HEK293 (cell line): ENCODE measurements around the gene MMP15.

Experiments used
- FEZF1 ChIP-seq: fragments of 450-650 bp; formaldehyde crosslinking; IDR thresholded peaks from 2 replicates; pipeline ENCODE4 v1.5.1; 2016; ENCODE audit warnings: missing biosample characterization, missing genetic modification characterization
- HOXD13 ChIP-seq: sonication (generic); formaldehyde crosslinking; IDR thresholded peaks from 2 replicates; pipeline ENCODE4 v1.8.0; 2022; ENCODE audit warnings: missing genetic modification reagents, borderline replicate concordance
- KLF7 ChIP-seq: fragments of 450-650 bp; formaldehyde crosslinking; IDR thresholded peaks from 2 replicates; pipeline ENCODE4 v1.5.1; 2016; ENCODE audit warnings: missing biosample characterization, missing genetic modification characterization, borderline replicate concordance
- KLF9 ChIP-seq: fragments of 450-650 bp; formaldehyde crosslinking; IDR thresholded peaks from 2 replicates; pipeline ENCODE4 v1.5.1; 2016; ENCODE audit warnings: missing biosample characterization, missing genetic modification characterization, low read depth
- MEIS1 ChIP-seq: sonication (generic); formaldehyde crosslinking; IDR thresholded peaks from 2 replicates; pipeline ENCODE4 v1.8.1; 2022; ENCODE audit warnings: missing genetic modification reagents, mild to moderate bottlenecking, borderline replicate concordance
- TCF7L2 ChIP-seq: IDR thresholded peaks from 2 replicates; pipeline ENCODE4 v1.6.1; 2011; ENCODE audit warnings: low read depth, mild to moderate bottlenecking, inconsistent platforms, low read length, moderate library complexity, borderline replicate concordance
- ZBTB48 ChIP-seq: fragments of 450-650 bp; formaldehyde crosslinking; IDR thresholded peaks from 2 replicates; pipeline ENCODE4 v1.5.1; 2016; ENCODE audit warnings: missing biosample characterization, missing genetic modification characterization
- ZFP3 ChIP-seq: fragments of 450-650 bp; formaldehyde crosslinking; IDR thresholded peaks from 2 replicates; pipeline ENCODE4 v1.5.1; 2016; ENCODE audit warnings: low read depth, missing biosample characterization, missing genetic modification characterization
- ZFP41 ChIP-seq: fragments of 450-650 bp; formaldehyde crosslinking; IDR thresholded peaks from 2 replicates; pipeline ENCODE4 v1.5.1; 2016; ENCODE audit warnings: missing biosample characterization, missing genetic modification characterization, borderline replicate concordance
- ZIC2 ChIP-seq: fragments of 450-650 bp; formaldehyde crosslinking; IDR thresholded peaks from 2 replicates; pipeline ENCODE4 v1.5.1; 2016; ENCODE audit warnings: missing biosample characterization, missing genetic modification characterization
- ZNF114 ChIP-seq: fragments of 450-650 bp; formaldehyde crosslinking; IDR thresholded peaks from 2 replicates; pipeline ENCODE4 v1.5.0; 2017; ENCODE audit warnings: missing biosample characterization, missing genetic modification characterization
- ZNF132 ChIP-seq: fragments of 450-650 bp; formaldehyde crosslinking; IDR thresholded peaks from 2 replicates; pipeline ENCODE4 v1.5.1; 2017; ENCODE audit warnings: missing biosample characterization, missing genetic modification characterization, borderline replicate concordance
- ZNF133 ChIP-seq: fragments of 450-650 bp; formaldehyde crosslinking; IDR thresholded peaks from 2 replicates; pipeline ENCODE4 v1.5.1; 2016; ENCODE audit warnings: missing biosample characterization, missing genetic modification characterization
- ZNF248 ChIP-seq: fragments of 450-650 bp; formaldehyde crosslinking; IDR thresholded peaks from 2 replicates; pipeline ENCODE4 v1.5.1; 2017; ENCODE audit warnings: missing biosample characterization, missing genetic modification characterization
- ZNF324 ChIP-seq: fragments of 450-650 bp; formaldehyde crosslinking; IDR thresholded peaks from 2 replicates; pipeline ENCODE4 v1.5.1; 2016; ENCODE audit warnings: missing biosample characterization, missing genetic modification characterization
- ZNF37A ChIP-seq: fragments of 450-650 bp; IDR thresholded peaks from 2 replicates; pipeline ENCODE4 v1.5.1; 2018; ENCODE audit warnings: missing biosample characterization, missing genetic modification characterization
- ZNF433 ChIP-seq: fragments of 450-650 bp; formaldehyde crosslinking; IDR thresholded peaks from 2 replicates; pipeline ENCODE4 v1.5.1; 2016; ENCODE audit warnings: missing biosample characterization, missing genetic modification characterization, low read depth
- ZNF501 ChIP-seq: fragments of 450-650 bp; formaldehyde crosslinking; IDR thresholded peaks from 2 replicates; pipeline ENCODE4 v1.5.1; 2016; ENCODE audit warnings: missing biosample characterization, missing genetic modification characterization
- ZNF510 ChIP-seq: fragments of 450-650 bp; formaldehyde crosslinking; IDR thresholded peaks from 2 replicates; pipeline ENCODE4 v1.5.1; 2018; ENCODE audit warnings: mild to moderate bottlenecking, missing genetic modification characterization, missing biosample characterization; ENCODE audit not compliant: insufficient replicate concordance
- ZNF529 ChIP-seq: fragments of 450-650 bp; formaldehyde crosslinking; IDR thresholded peaks from 2 replicates; pipeline ENCODE4 v1.5.1; 2017; ENCODE audit warnings: missing genetic modification characterization, missing biosample characterization; ENCODE audit not compliant: insufficient replicate concordance
- ZNF626 ChIP-seq: fragments of 450-650 bp; sonication (Bioruptor Pico); formaldehyde crosslinking; IDR thresholded peaks from 2 replicates; pipeline ENCODE4 v1.5.1; 2018; ENCODE audit warnings: missing biosample characterization, missing genetic modification characterization, inconsistent platforms
- ZNF658 ChIP-seq: fragments of 450-650 bp; formaldehyde crosslinking; IDR thresholded peaks from 2 replicates; pipeline ENCODE4; 2016; ENCODE audit warnings: missing biosample characterization, missing genetic modification characterization
- ZNF677 ChIP-seq: fragments of 450-650 bp; IDR thresholded peaks from 2 replicates; pipeline ENCODE4 v1.5.0; 2018; ENCODE audit warnings: missing biosample characterization, mild to moderate bottlenecking, missing genetic modification characterization, moderate library complexity
- ZNF777 ChIP-seq: fragments of 450-650 bp; formaldehyde crosslinking; IDR thresholded peaks from 2 replicates; pipeline ENCODE4 v1.5.1; 2017; ENCODE audit warnings: missing biosample characterization, missing genetic modification characterization, borderline replicate concordance
- ZNF843 ChIP-seq: fragments of 450-650 bp; formaldehyde crosslinking; IDR thresholded peaks from 2 replicates; pipeline ENCODE4 v1.5.1; 2016; ENCODE audit warnings: missing biosample characterization, missing genetic modification characterization
- ZSCAN30 ChIP-seq: fragments of 450-650 bp; IDR thresholded peaks from 2 replicates; pipeline ENCODE4 v1.5.1; 2018; ENCODE audit warnings: missing biosample characterization, mild to moderate bottlenecking, missing genetic modification characterization, moderate library complexity
- TF ChIP-seq, protein P1 (sequence below): fragments of 450-650 bp; formaldehyde crosslinking; IDR thresholded peaks from 2 replicates; pipeline ENCODE4 v1.5.1; 2016; ENCODE audit warnings: missing biosample characterization, missing genetic modification characterization, low read depth
- TF ChIP-seq, protein P2 (sequence below): fragments of 450-650 bp; formaldehyde crosslinking; IDR thresholded peaks from 2 replicates; pipeline ENCODE4 v1.5.1; 2017; ENCODE audit warnings: missing biosample characterization, missing genetic modification characterization
- TF ChIP-seq, protein P3 (sequence below): fragments of 450-650 bp; formaldehyde crosslinking; optimal IDR thresholded peaks from 2 replicates; pipeline ENCODE3; 2016; ENCODE audit warnings: missing biosample characterization, mild to moderate bottlenecking, missing genetic modification characterization
- TF ChIP-seq, protein P4 (sequence below): fragments of 450-650 bp; formaldehyde crosslinking; IDR thresholded peaks from 2 replicates; pipeline ENCODE4 v1.5.1; 2017; ENCODE audit warnings: missing biosample characterization, mild to moderate bottlenecking, missing genetic modification characterization, moderate library complexity
- TF ChIP-seq, protein P5 (sequence below): fragments of 450-650 bp; formaldehyde crosslinking; IDR thresholded peaks from 2 replicates; pipeline ENCODE4 v1.5.1; 2016; ENCODE audit warnings: missing biosample characterization, missing genetic modification characterization

MMP15 gene

DNA sequence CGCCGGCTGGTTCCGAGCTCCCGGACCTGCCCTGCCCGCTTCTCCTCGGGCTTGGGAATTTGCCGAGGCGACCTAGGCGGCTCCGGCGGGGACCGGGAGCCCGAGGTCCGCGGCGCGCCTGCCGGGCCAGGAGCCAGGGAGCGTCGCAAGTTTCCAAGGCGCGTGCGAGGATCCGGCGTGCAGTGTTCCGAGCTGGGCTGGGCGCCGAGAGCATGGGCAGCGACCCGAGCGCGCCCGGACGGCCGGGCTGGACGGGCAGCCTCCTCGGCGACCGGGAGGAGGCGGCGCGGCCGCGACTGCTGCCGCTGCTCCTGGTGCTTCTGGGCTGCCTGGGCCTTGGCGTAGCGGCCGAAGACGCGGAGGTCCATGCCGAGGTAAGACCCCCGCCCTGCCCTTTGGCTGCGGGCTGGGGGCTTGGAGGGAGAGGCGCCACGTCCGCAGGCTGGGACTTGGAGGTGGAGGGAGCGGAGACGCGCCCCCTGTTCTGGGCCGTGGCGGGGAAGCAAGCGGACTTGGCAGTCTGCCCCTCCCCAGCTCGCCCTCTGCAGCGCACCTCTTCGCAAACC, 668 bp downstream of the MMP15 start (continued):
- TF ChIP-seq, protein P1, sequence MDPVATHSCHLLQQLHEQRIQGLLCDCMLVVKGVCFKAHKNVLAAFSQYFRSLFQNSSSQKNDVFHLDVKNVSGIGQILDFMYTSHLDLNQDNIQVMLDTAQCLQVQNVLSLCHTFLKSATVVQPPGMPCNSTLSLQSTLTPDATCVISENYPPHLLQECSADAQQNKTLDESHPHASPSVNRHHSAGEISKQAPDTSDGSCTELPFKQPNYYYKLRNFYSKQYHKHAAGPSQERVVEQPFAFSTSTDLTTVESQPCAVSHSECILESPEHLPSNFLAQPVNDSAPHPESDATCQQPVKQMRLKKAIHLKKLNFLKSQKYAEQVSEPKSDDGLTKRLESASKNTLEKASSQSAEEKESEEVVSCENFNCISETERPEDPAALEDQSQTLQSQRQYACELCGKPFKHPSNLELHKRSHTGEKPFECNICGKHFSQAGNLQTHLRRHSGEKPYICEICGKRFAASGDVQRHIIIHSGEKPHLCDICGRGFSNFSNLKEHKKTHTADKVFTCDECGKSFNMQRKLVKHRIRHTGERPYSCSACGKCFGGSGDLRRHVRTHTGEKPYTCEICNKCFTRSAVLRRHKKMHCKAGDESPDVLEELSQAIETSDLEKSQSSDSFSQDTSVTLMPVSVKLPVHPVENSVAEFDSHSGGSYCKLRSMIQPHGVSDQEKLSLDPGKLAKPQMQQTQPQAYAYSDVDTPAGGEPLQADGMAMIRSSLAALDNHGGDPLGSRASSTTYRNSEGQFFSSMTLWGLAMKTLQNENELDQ (tag by site-specific recombination): no peak
- TF ChIP-seq ZFP3 (tag by site-specific recombination) (no peak), ZNF114 (tag by site-specific recombination) (no peak), ZNF777 (tag by site-specific recombination) (no peak), ZNF132 (no peak), ZNF433 (tag by site-specific recombination) (no peak), ZFP41 (tag by site-specific recombination) (no peak), ZNF529 (no peak), TCF7L2 (no peak), FEZF1 (no peak), ZNF133 (no peak), HOXD13 (CRISPR knock-in tag) (no peak), KLF9 (tag by site-specific recombination) (peak; percentile 40; the same call in 1 of the 2 replicates), ZBTB48 (tag by site-specific recombination) (peak; percentile 98), ZNF501 (tag by site-specific recombination) (no peak), ZNF324 (no peak), ZSCAN30 (tag by site-specific recombination) (0 out of 2 replicates have a peak, but pooled peaks have one; percentile 49), ZNF37A (tag by site-specific recombination) (no peak), KLF7 (tag by site-specific recombination) (no peak), MEIS1 (CRISPR knock-in tag) (no peak), ZNF510 (tag by site-specific recombination) (no peak), ZNF658 (tag by site-specific recombination) (no peak), ZNF843 (tag by site-specific recombination) (no peak), ZIC2 (tag by site-specific recombination) (no peak), ZNF677 (tag by site-specific recombination) (no peak), ZNF626 (tag by site-specific recombination) (no peak), ZNF248 (tag by site-specific recombination) (no peak)
- TF ChIP-seq, protein P2, sequence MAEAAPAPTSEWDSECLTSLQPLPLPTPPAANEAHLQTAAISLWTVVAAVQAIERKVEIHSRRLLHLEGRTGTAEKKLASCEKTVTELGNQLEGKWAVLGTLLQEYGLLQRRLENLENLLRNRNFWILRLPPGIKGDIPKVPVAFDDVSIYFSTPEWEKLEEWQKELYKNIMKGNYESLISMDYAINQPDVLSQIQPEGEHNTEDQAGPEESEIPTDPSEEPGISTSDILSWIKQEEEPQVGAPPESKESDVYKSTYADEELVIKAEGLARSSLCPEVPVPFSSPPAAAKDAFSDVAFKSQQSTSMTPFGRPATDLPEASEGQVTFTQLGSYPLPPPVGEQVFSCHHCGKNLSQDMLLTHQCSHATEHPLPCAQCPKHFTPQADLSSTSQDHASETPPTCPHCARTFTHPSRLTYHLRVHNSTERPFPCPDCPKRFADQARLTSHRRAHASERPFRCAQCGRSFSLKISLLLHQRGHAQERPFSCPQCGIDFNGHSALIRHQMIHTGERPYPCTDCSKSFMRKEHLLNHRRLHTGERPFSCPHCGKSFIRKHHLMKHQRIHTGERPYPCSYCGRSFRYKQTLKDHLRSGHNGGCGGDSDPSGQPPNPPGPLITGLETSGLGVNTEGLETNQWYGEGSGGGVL (tag by site-specific recombination): no peak
- TF ChIP-seq, protein P3, sequence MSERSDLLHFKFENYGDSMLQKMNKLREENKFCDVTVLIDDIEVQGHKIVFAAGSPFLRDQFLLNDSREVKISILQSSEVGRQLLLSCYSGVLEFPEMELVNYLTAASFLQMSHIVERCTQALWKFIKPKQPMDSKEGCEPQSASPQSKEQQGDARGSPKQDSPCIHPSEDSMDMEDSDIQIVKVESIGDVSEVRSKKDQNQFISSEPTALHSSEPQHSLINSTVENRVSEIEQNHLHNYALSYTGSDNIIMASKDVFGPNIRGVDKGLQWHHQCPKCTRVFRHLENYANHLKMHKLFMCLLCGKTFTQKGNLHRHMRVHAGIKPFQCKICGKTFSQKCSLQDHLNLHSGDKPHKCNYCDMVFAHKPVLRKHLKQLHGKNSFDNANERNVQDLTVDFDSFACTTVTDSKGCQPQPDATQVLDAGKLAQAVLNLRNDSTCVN (tag by site-specific recombination): peak; percentile 69
- TF ChIP-seq, protein P4, sequence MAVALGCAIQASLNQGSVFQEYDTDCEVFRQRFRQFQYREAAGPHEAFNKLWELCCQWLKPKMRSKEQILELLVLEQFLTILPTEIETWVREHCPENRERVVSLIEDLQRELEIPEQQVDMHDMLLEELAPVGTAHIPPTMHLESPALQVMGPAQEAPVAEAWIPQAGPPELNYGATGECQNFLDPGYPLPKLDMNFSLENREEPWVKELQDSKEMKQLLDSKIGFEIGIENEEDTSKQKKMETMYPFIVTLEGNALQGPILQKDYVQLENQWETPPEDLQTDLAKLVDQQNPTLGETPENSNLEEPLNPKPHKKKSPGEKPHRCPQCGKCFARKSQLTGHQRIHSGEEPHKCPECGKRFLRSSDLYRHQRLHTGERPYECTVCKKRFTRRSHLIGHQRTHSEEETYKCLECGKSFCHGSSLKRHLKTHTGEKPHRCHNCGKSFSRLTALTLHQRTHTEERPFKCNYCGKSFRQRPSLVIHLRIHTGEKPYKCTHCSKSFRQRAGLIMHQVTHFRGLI: no peak
- TF ChIP-seq, protein P5, sequence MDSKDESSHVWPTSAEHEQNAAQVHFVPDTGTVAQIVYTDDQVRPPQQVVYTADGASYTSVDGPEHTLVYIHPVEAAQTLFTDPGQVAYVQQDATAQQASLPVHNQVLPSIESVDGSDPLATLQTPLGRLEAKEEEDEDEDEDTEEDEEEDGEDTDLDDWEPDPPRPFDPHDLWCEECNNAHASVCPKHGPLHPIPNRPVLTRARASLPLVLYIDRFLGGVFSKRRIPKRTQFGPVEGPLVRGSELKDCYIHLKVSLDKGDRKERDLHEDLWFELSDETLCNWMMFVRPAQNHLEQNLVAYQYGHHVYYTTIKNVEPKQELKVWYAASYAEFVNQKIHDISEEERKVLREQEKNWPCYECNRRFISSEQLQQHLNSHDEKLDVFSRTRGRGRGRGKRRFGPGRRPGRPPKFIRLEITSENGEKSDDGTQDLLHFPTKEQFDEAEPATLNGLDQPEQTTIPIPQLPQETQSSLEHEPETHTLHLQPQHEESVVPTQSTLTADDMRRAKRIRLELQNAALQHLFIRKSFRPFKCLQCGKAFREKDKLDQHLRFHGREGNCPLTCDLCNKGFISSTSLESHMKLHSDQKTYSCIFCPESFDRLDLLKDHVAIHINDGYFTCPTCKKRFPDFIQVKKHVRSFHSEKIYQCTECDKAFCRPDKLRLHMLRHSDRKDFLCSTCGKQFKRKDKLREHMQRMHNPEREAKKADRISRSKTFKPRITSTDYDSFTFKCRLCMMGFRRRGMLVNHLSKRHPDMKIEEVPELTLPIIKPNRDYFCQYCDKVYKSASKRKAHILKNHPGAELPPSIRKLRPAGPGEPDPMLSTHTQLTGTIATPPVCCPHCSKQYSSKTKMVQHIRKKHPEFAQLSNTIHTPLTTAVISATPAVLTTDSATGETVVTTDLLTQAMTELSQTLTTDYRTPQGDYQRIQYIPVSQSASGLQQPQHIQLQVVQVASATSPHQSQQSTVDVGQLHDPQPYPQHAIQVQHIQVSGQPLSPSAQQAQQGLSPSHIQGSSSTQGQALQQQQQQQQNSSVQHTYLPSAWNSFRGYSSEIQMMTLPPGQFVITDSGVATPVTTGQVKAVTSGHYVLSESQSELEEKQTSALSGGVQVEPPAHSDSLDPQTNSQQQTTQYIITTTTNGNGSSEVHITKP: no peak
